ELR (cell line): ENCODE data around the gene MECR.

Source experiments
- DNase-seq: peaks from one replicate; pipeline ENCODE4 v3.0.0-alpha.2; 2015; ENCODE audit warnings: low read depth

Gene MECR

DNA sequence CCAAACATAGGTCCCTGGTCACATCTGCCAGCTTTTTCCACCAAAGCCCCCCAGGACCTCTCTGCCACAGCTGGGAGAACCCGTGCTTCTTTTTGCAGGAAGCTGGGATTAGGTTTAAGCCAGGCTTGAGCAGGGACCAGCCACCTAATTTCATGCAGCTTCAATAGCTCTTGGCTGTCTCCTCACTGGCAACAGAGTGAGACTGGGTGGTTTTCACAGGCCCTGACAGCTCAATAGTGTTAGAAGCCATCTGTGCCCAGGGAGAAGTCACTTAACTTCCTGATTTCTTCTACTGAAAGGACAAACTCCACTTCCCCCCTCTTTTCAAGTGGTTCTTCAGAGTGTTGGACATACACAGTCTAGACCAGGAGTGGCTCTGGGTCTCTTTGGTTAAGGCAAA is 28.7 kb downstream of the MECR start:
- DNase-seq, result no peak

DNA sequence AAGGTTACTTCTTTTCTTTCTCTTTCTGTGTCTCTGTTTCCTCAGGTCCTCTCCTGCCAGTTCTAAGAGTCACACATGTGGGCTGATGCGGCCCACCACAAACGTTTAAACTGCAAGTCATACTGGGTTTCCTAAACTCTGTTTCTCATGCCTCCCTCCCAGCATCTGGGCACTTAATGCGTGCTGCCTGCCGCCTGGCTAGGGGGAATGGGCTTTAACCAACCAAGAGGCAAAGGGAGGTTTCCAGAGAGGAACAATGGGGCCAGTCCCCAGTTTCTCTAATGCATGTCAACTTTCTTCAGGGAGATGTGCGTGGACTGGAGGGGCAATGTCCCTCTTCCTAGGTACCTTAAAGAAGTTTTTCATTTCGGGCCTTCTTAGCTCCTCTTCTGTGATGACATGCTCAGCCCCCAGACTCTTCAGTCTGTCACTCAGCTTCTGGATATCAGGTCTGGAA is 29.1 kb downstream of the MECR start:
- DNase-seq, result no peak

DNA sequence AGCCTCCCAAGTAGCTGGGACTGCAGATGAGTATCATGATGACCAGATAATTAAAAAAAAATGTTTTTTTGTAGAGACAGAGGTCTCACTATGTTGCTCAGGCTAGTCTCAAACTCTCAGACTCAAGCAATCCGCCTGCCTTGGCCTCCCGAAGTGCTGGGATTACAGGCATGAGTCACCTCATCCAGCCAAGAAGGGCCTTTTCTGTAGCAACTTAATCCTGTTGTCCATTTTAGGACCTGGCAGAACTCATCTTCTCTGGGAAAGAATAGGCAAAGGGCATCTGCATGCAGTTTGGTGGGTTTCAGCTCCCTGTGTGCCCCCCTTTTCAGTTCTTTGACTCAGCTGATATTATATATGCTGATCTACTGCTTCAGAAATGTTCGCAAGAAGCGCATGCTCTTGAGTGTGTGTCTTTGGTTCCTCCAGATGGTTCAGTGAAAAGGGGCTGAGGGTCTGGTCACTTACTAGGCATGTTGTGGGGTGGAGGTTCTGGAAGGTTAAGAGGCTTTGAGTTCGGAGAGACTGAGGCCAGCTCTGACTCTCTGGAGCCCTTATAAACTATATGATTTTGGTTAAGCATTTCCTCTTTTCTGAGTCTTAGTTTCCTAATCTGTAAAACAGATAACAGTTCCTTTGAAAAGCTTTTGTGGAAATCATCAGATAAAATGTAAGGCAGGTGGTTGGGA is 29.7 kb downstream of the MECR start:
- no peak for DNase-seq

DNA sequence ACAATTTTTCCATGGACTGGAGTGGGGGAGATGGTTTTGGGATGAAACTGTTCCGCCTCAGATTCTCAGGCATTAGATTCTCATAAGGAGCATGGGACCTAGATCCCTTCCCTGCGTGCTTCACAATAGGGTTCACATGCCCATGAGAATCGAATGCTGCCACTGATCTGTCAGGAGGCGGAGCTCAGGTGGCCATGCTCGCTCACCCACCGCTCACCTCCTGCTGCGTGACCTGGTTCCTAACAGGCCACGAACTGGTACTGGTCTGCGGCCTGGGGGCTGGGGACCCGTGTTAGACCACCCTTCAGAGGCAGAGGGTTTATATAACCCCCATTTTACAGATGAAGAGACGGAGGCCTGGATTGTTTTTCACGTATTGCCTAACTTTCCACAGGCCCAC is 32.7 kb downstream of the MECR start:
- DNase-seq, result no peak

DNA sequence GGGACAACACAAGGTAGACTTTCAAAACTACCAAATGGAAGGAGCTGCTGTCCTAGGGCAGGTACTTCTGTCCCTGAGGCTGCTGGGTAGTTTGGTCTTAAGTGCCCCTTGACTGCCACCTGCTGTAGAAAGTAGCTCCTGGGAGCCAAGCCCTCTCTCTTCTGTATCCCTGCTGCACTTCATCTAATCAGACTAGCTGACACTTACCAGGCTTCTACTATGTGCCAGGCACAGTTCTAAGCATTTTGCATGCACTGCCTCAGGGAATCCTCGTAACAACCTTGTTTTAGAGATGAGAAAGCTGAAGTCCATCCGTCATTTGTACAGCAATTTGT is 33.2 kb downstream of the MECR start:
- peak; percentile 67 for DNase-seq

DNA sequence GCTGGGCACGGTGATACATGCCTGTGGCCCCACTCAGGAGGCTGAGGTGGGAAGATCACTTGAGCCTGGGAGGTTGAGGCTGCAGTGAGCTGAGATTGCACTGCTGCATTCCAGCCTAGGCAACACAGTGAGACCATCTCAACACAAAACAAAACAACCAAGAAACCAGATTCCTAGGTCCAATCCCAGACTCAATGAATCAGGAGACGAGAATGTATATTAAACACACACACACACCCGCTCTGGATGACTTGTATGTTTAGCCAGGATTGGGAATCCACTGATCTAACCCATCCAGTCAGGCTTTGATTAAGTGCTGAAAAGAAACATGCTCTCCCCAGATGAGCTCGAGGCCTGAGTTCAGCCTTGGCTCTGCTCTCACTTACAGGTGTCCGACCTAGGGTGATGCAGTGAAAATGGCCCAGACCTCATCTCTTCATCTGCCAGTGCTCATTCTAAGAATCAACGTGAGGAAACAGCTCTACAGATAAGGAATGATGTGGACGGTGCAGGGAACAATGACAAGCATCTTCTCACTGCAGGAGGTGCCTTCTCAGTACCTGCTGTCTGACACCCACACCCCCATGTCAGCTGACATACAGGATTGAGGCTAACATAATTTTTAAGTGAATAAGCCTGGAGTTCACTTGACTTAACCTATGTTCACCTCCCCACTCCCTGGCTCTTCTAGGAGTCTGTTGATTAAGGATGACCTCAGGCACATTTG is 33.7 kb downstream of the MECR start:
- peak; percentile 84 for DNase-seq

DNA sequence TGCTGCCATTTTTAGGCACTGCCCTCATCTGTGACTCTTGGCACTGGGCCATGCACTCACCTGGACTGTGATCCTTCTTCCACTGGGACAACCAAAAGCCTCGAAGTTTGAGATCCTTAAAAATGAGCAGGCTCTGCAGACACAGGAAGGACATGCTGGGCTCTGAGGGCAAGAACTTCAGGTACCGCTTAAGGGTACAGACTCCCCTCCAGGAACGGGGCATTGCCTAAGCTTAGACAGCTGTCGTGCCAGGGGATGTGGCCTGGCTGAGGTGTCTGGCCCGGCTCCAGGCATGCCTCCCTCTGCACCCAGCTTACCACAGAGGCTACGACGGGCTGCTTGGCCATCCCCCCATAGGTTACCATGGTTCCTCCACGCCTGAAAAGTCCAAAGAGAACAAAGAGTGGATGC is 34.8 kb downstream of the MECR start:
- DNase-seq, result no peak

DNA sequence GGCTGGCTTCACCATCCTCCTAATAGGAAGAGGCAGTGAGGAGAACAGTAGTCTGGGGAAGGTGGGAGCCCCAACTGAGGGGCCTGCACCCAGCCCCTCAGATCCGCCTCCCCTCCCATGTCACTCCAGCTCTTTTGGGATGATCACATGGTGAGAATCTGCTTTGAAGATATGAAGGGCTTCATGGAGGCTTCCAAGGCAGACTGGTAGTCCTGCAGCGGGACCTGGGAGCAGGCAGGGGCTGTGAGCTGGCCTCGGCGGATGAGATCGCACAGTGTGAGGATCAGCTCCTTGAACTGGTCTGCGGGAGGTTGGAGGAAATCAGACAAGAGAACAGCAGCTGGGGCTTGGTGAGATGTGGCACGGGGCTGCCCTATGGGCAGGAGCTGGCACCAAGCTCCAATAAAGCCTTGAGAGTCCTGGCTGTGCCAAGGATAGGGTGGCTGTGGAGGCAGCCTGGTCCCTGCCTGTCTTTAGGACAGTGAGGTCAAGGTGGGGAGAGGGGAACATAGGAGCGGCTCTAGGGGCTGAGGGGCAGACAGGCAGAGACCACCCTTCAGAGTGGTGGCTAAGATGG is 36.8 kb downstream of the MECR start:
- DNase-seq, result no peak

DNA sequence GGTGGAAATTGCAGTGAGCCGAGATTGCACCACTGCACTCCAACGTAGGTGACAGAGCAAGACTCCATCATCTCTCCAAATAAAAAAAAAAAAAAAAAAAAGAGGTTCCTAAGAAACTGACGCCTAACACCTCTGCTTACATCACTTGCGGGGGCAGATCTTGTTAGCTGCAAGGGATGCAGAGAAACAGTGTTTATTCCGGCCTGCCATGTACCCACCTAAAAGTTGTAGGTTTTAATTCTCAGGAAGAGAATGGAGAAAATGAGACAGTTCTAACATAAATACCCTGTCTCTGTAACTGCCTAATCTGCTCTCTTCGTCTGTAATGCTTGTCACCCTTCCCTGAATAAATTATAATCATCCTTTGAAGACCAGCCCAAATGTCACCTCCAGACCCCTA is 40.0 kb downstream of the MECR start:
- no peak for DNase-seq

DNA sequence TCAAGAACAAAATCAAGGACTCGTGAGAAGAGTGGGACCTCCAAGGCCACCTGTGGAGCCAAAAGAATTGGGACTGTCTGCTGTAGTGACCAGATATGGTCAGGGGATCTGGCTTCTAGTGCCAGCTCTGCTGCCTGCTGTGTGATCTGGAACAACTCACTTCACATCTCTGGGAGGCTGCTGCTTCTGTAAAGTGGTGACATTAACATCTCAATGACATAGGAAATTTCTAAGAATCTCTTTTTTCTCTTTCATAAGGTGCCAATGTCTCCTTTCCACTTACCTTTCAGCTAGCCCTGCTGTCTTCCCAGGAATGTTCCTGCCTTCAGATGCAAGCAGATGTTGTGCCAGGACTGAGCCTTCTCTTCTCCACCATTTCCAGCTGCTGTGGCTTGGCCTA is 44.0 kb downstream of the MECR start:
- no peak for DNase-seq

DNA sequence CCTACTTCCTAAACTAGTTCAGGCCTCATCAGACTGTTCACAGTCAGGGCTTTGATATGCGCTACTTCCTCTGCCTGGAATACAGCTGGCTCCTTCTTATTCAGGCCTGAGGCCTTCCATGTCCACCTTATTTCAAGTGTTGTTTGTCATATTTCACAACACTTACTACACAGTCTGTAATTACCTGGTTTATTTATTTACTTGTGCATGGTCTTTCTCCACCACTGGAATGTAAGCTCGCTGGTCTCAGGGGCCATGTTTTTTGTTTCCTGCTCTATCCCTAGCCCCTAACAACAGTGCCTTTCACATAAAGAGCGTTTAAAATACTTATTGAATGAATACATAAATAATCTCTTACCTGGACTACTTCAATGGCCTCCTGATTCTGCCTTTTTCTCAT is 44.5 kb downstream of the MECR start:
- DNase-seq, result no peak

DNA sequence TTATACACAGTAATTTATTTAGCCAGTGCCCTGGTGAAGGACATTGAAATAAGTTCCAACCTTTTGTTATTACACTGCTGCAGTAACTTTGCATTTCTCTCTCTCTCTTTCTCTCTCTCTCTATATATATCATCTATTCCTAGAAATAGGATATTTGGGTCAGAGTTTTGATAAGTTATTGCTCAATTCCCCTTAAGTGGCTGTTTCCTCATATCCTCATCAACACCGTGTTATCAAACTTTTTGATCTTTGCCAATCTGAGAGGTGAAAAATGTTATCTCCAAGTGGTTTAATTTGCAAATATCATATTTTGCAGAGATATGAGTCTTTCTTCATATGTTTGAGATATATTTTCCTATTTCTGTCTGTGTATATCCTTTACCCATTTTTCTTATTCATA is 47.4 kb downstream of the MECR start:
- no peak for DNase-seq

DNA sequence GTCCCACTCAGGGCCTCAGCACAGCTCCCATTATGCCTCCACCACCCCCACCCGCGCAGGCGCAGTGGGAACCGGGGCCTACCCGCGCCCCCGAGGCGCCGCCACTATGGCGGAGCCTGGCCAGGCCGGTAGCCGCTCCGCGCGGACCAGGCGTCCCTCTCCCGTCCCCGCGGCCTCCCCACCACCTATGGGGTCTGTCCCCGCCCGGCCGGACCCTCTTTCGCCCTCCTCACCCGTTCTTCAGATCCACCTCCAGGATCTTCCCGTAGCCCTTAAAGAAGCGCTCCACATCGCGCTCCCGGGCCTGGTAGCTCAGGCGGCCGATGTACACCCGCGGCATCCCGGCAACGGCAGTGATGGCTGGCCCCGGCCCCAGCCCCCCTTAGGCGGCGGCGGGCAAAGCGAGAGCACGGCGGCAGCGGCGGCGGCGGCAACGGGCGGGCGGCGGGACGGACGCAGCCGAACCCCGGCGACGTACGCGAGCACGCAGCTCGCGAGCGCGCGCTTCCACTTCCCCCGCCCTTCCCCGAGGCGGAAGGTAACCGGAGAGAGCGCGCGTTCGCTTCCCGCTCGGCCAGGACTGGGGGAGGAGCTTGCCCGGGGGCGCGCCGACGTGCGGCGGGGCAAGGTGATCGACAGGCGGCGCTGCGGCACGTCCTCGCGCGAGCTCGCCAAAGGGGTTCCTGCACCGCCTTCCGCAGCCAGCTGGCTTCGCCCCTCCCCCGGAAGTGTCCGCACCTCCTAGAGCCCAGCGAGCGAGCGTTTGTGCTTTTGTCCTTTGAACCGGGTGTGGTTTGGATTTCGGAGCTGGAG is 49.1 kb downstream of the MECR start, which contains the start of gene SRSF4:
SRSF4 (minus strand) TSS at position 488 of the 813 bp plus-strand sequence; CDS start at position 340, 148 bp downstream.
- peak; percentile 97 for DNase-seq

DNA sequence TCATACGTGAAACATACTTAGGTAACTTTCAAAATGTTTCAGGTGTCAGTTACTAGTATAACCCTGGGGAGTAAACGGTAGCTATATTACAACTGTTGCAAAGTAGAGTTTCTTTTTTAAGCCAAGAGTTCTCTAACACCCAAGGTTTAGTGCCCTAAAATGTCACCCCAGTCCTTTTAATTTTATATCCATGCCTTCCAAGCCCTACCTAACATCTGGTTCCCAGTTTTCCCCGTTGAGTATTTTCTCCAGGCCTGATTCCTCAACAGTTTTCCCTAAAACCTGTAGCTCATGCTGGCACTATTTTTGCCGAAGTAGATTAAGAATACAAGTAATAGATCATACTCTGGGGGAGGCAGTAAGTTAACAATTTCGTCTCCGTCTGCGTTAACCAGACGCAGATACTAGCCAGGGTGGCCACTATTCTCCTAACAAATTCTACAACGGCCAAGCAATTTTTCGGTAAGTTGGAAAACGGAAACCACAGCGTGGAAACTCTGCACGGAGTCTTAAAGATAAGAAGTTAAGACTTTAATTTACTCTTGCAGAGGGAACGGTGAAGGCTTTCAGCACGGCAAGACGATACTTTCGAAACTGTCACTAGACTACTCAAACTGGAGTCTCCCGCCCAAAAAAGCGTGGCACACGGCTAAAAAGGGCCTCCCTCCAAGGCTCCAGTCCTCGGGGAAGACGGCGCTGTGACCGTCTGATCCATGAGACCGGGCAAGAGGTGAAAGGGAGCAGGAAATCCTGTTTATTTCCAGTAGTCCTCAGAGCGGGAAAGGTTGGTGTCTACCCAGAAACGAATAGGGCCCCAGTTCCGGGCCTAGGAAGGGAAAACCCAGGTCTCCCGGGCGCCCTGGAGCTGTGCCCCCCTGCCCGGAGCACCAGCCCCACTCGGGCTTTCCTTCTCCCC is 50.0 kb downstream of the MECR start:
- no peak for DNase-seq

DNA sequence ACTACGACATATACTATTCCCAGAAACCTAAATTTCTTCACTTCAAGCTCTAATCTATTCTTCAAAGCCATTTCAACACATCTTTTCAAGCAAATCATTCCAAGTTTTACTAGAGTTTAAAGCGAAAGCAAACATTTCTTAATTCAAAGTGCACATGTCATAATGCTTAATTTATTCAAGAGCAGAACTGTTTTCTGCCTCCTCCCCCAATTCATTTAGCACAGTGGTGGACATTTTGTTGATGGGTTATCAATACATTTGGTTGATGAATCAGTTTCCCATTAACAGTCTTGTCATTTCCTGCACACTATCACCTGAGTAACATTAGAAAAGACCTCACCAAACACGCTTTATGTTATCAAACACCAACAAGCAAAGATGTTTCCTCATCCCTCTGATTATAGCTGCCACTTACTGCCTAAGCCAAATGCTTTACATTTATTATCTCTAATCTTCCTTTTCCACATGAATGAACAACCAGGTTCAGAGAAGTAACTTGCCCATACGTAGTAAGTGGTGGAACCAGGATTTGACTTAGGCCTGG is 51.0 kb downstream of the MECR start:
- peak; percentile 17 for DNase-seq

DNA sequence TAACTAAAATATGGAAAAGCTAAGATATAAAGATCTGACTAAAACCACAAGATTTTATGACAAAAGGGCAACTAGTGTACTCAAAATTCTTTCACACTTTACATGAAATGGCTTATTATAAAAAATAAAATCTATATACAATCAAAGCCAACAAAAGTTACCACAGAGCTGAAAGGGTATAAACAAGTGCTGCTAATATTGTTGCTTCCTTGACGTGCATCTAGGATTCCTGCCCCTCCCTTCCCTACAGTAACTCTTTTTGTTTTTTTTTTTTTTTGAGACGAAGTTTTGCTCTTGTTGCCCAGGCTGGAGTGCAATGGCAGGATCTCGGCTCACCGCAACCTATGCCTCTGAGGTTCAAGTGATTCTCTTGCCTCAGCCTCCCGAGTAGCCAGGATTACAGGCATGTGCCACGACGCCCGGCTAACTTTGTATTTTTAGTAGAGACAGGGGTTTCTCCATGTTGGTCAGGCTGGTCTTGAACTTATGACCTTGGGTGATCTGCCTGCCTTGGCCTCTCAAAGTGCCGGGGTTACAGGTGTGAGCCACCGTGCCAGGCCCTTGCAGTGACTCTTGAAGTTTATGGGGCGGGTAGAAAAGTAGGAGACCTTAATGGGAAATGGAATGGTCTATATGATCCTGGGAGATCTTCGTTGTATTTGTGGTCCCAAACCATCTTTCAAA is 53.6 kb downstream of the MECR start:
- no peak for DNase-seq

DNA sequence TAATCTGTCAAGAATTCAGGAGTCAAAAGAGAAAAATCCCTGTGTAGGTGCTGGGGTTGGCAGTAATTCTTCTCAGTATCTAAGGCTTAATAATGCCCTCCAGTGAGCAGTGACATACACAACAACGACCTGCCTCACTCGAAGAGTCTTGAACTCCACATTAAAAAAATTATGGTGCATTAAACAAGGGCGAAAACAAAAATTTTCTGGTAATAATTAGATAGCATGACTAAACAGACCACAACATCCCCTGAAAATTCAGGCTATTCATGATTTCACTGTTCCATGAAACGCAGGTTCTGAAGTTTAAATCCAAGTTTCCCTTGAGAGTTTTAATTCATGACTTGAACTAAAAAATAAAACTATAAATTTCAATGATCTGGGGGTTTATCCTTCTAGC is 54.2 kb downstream of the MECR start:
- no peak for DNase-seq

DNA sequence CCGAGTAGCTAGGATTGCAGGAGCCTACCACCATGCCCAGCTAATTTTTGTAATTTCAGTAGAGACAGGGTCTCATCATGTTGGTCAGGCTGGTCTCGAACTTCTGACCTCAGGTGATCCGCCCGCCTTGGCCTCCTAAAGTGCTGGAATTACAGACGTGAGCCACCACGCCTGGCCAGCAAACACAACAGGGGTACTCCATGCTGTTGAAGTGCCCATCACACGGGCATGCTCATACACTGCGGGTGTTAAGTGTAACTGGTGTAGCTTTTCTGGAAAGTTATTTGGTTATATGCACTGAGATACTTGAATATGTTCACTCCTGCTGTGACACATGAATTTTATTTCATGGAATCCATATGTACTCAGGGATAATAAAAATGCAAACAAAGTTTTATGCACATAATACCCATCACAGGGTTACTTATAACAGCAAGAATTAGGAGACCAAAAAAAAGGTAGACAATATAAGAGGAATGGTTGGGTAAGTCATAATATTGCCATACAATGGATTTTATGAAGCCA is 58.3 kb downstream of the MECR start:
- no peak for DNase-seq

DNA sequence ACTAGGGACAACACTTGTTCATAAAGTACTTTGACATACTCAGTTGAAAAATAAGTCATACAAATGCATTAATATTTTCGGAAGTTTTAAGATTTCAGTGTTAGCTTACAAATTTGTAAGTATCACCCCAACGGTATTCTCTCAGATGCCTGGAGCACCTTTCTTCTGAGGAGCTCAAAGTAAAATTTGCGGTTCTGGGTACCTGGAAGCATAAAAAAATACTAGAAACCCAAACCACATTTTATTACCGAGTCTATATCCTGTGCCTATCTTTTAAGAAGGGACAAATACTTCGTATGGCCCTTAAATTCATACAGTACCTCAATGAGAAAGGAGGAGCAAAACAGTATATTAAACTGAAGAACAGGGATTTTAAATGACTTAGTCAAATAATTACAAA is 59.2 kb downstream of the MECR start:
- DNase-seq, result no peak

DNA sequence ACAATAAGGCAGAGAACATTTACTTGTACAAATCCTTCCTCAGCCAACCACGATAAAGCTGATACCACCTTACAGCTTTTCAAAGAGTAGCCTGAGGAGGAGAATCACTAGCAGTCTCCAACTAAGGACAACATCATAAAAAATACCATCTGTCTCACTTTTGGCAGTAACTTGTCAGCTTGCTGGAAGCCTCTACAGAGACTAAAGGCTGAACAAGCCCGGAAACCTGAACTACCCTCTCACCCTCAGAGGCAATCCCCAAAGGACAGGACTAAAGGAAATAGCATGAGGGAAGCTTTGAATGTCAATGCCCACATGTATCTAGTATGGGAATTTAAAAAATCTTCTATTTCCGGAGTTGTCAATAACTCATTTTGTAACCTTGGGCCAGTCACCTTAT is 59.6 kb downstream of the MECR start:
- no peak for DNase-seq
